HG02973 (cell line): ENCODE data around the gene CRHR2.

ENCODE experiments used
- ATAC-seq: cut with Tn5 transposase; IDR thresholded peaks from one replicate; pipeline ENCODE4 v1.9.1; 2021; ENCODE audit warnings: moderate library complexity; ENCODE audit not compliant: unreplicated experiment

CRHR2 gene

GRCh38 chr7:30707391-30708357 is 25.4 kb upstream of the CRHR2 start:
- ATAC-seq: no peak

GRCh38 chr7:30706908-30707307 is 24.7 kb upstream of the CRHR2 start:
- no peak for ATAC-seq

DNA sequence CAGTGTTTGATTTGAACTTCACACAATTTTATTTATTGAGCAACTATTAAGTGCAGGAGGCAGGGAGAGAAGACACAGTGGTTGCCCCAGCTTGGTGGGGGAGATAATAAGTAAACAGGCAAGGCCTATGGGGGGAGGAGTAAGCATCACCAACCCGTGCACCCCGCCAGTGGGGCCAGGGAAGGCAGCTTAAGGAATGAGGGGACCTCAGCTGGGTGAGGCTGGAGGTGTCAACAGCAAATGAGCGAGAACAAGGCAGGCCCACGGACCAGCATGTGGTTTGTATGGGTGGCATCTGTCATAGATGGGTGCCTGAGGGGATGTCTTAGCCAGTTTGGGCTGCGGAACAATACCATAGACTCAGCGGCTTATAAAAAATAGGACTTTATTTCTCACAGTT is 24.1 kb upstream of the CRHR2 start:
- no peak for ATAC-seq

GRCh38 chr7:30705596-30705995 is 23.3 kb upstream of the CRHR2 start:
- ATAC-seq: no peak

DNA sequence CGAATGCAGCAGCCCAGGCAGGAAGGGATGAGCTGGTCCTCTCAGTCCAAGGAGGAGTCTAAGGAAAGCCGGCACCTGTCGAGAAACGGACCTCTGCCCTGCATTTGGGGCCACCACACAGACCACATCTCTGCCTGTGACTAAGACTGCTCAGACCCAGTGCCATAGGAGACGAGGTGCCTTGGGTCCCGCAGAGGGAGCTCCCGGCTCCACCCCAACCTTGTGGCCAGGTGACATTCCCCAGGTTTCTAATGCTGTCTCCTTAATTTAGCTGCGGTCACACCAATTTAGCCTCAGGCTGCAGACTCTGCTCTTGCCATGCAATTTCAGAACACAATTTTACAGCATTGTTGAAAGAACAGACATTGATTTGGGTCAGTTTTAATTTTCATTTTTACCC is 22.8 kb upstream of the CRHR2 start:
- no peak for ATAC-seq

- no peak for ATAC-seq
These were observed 21.5 kb upstream of the CRHR2 start for GRCh38 chr7:30703756-30704155.

DNA sequence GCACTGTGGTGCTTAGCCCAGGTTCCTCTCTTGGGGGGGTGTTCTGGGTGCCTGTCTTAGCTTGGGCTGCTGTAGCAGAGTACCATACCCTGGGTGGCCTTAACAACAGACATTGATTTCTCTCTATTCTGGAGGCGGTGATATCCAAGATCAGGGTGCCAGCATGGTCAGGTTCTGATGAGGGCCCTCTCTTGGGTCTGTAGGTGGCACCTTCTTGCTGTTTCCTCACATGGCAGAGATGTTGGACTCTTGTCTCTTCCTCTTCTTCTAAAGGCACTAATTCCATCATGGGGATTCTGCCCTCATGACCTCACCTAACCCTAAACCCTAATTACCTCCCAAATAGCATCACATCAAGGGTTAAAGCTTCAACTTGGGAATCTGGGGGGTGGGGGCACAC is 19.9 kb upstream of the CRHR2 start:
- no peak for ATAC-seq

DNA sequence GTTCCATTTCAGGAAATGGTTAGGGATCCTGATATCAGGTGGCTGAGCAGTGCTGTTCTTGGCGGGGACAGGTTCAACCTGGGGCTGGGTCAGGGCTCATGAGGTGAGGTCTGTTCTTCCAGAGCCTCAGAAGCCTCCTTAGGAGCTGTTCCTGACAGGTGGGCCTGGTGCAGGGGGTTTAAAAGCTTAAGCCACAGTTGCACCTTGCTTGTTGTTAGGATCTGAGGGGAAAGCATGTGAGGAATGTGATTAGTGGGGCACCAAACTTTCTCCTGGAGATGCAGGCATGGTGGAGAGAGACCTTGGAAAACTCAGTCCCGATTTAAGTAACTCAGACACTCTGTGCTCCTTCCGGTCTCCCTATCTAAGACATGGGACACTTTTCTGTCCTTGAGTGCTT is 18.7 kb upstream of the CRHR2 start:
- no peak for ATAC-seq

- no peak for ATAC-seq
These were observed 17.6 kb upstream of the CRHR2 start for GRCh38 chr7:30699706-30700495.

GRCh38 chr7:30698481-30698880 is 16.2 kb upstream of the CRHR2 start:
- ATAC-seq: no peak

DNA sequence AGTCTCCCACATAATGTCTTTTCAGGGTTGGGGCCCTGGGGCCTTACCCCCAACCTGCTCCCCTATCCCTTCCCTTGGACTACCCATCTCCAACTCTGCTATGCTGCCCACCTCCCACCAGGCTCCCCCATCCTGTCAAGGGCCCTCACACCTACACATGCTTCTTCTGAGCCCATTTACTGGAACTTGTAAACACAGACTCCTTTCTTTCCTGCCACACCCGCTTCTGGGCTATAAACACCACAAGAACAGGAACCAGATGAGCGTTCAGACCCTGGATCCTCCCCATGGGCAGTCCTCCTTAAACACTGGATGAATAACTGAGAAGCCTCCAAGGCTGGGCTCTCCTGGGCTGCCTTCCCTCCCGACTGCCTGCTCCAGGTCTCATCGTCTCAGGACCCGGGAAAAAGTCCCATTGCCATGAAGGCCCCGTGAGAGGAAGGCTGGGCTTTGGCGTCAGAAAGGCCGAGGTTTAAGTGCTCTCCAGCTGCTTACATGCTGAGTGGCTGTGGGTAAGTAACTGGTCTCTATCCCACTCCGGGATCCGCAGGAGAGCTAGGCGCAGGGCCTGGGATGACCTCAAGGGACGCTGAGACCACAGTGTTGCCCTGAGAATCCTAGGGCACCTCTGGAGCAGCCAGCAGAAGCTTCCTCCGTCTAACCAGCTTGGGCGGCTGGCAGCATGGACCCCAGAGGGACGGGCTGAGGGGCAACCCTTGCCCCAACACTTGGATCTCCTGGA is 15.6 kb upstream of the CRHR2 start:
- ATAC-seq: no peak

DNA sequence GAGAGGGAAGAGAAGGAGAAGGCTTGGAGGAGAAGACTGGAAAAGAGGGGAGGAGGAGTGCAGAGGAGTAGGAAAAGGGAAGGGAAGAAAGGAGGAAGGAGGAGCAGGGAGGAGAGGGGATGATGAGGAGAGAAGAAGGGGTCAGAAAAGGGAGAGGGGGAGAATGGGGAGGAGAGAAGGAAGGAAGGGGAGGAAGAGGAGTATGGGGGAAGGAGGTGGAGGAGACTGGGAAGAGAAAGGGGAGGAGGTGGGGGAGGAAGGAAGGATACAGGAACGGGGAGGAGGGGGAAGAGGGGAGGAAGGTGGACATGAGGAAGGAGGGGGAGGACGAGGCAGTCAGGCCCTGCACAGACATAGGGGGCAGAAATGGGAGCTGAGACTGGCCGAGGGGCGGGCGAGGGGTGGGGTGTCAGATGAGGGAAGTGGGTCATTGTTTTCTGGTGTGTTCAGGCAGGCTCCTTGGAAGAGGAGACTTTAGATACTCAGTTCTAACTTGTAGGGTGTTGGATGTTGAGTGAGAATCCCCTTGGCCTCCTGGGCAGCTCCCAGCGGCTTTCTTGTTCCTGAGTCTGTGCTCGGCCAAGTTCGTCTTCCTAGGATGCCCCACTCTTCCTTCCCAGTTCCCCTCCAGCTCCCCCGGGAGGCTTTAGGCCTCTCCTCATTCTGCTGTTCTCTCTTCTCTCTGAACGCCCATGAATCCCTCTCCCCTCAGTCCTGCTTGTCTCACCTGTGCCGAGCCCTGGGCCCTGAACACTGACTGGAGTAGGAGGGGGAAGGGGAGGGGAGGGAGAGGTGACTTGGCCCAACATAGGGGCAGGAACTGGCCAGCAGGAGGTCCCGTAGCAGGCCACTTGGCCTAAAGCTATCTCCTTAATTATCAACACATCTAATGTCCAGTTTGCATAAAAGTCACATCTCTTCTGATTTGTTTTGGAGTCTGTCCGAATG is 12.8 kb upstream of the CRHR2 start:
- ATAC-seq: no peak

- no peak for ATAC-seq
These were observed 12.0 kb upstream of the CRHR2 start for GRCh38 chr7:30694218-30694745.

DNA sequence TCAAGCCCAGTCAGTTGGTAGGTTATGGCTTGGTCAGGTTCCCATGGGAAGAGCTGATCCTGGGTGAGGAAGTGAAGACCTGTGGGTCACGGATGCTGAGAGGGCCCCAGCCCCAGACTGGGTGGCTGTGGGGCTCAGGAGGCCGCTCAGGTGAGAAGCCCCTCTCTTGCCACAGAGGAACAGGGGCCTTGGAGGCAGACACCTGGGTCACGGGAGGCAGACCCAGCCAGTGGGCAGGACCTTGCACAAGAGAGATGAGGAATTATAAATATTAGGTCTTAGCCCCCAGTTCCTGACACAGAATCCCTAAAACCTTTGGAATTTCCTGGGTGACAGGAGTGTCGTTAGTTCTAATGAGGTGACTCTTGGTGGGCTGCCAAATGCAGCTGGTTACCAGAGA is 10.6 kb upstream of the CRHR2 start:
- no peak for ATAC-seq

DNA sequence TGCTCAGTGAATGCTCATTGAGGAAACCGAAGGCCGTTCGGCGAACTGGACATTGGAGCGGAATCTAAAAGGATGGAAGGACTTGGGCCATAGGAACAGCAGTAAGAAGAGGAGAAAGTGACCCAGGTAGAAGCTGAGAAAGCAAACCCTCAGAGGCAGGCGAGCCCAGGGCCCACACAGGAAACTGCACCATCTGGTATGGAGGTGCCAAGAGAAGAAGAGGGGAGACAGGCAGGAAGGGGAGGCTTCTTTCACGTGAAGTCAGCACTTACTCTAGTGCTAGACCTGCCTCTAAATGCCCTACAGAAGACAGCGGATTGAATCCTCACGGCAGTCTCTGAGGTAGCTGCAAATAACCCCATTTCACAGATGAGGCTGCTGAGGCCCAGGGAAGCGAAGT is 10.2 kb upstream of the CRHR2 start:
- no peak for ATAC-seq

GRCh38 chr7:30690011-30690410 is 7.8 kb upstream of the CRHR2 start:
- no peak for ATAC-seq

- ATAC-seq: no peak
These were observed 6.5 kb upstream of the CRHR2 start for GRCh38 chr7:30688718-30689221.

GRCh38 chr7:30687604-30688003 is 5.3 kb upstream of the CRHR2 start:
- ATAC-seq: no peak

DNA sequence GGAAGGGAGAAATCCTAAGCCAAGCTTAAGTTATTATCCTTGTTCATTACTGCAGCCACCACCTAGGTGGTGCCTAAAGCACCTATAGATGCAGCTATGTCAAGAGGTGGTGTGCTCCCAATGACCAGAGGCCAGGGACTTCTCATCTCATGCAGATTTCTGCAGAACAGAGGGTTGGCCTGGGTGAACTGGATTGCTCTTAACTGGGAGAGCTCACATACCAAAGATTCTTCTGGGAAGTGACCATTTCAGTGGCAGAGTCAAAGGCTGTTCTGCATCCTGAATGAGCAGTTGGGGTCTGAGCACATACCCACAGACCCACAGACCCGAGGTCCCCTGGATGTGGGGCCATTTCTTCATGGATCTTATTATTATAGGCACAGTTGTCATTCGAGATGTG is 2.1 kb upstream of the CRHR2 start:
- ATAC-seq: no peak

DNA sequence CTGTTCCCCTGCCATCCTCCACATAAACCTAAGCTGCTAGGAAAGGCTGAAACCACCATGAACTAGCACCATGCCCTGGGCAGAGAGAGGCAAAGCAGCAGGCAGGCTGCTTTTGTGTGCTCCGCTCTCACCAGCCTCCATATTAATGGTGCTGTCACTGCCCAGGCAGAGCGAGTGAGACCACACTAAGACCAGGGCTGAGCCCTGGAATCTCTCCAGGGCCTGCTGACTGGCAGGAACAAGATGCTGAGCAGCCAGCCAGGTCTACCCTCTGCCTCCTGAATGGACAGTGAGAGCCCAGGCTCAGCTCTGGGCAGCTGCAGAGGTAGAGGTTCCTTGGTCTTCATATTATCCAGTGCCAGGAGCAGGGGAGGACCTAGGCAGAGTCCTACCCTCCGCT is 1.6 kb upstream of the CRHR2 start:
- ATAC-seq: no peak
